Measurements from ENCODE around the gene CIB4.
"Not testable (repeated sequence)": the region's sequence is repeated elsewhere in the genome, so short reads cannot be mapped to it uniquely, and the experiment has no call there.

The CIB4 gene

DNA sequence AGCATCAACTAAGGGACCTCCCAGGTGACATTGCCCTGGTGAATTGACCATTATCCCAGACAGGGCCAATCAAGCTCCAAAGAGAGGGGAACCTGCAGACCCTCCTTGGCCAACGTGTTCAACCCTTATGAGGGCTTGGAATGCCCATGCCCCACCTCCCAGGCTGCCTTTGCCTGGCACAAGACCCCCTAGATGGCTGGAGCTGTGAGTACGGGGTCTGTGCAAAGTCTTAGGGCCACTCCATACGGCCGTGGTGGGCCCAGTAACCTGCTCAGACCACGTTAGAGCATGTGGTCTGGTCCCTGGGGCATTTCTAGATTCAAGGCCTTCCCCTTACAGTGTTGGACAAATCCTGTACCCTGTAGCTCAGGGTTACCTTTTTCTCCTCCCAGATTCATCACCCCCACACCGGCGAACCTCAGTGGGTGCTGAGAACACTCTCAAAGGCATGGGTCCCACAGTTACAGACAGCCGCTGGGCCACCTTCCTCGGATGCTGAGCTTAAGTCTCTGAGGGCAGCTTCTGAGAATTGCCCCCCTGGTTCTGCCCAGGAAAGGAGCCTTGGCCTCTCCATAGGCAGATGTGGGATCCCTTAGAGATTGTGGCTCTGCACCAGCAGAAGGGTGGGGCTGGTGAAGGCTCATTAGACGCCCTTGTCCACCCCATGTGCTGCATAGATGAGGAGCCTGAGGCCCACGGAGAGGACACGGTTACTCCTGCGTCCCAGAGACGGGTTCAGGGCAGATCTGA lies 33.0 kb upstream of the CIB4 start:
- Histone ChIP-seq H3K36me3 (ENCODE audit: control insufficient read depth, insufficient read depth, low read length) (no peaks in the 10 kb centered on the region), H3K4me3 (ENCODE audit: low read length) (no peak overlapping the region), H3K9me3 (ENCODE audit: control insufficient read depth, low read length) (no peaks in the 10 kb centered on the region), H3K4me1 (ENCODE audit: control insufficient read depth, insufficient read depth, low read length) (no peaks in the 10 kb centered on the region), H3K27me3 (ENCODE audit: control insufficient read depth, insufficient read depth, low read length) (no peaks in the 10 kb centered on the region), H3K9ac (ENCODE audit: low read length) (no peak overlapping the region)

DNA sequence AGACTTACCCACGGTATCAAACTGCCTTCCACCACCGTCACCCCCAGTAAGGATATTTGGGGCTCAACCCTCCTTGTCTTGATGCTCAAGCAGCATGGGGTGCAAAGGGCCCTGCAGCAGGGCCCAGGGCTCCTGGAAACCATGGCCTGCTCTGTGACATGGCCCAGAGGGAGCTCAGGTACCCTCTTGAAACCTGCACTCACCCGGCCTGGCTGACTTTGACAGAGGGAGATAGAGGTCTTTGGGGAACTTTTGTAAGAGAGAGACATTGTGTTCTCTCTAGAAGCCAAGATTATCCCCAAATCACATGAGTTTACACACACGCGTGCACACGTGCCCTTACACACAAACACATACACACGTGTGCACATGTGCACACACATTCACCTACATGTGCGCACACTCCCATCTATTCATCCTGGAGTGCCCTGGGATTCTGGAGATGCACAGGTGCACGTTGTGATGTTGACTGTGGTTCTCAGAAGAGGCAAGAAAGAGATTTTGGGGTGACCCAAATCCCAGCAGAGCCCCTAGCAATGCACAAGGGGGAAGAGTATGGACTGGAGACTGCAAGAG lies 31.7 kb upstream of the CIB4 start:
- H3K27me3 ChIP-seq (ENCODE audit: control insufficient read depth, insufficient read depth, low read length) = peaks cover 2% of the 10 kb centered on the region
- H3K9ac ChIP-seq (ENCODE audit: low read length) = no peak overlapping the region
- no peaks in the 10 kb centered on the region for H3K36me3 ChIP-seq (ENCODE audit: control insufficient read depth, insufficient read depth, low read length)
- H3K4me1 ChIP-seq (ENCODE audit: control insufficient read depth, insufficient read depth, low read length) = no peaks in the 10 kb centered on the region
- H3K9me3 ChIP-seq (ENCODE audit: control insufficient read depth, low read length) = no peaks in the 10 kb centered on the region
- H3K4me3 ChIP-seq (ENCODE audit: low read length) = no peak overlapping the region

DNA sequence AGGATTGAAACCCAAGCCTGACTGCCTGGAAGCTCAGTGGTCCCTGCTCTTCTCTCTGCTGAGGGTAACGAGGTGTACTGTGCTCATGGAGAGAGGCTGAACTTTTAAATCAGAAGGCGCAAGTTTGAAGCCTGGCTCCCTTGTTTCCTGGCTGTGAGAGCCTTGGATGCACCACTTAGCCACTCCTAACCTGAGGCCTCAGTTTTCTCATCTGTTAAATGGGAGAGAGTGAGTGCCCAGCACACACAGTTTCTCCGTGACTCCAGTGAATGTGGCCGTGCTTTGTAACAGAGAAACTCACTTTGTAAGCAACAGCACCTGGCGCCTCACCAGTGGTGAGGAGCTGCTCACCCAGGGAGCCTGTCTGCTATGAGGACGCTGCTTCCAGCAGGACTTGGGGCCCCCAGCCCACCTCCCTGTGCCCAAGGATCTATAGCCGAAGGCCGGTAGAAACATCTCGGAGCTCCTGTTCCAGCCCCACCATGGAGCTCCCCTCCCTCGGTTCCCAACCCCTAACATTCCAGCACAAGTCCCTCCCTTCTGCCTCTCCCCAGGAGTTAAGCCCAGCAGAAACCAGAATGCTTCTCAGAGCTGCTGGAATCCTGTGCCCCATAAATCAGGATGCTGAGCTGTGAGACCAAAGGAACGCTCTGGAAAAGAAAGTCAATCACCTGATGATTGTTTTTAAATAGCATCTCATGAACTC lies 31.1 kb upstream of the CIB4 start:
- H3K27me3 ChIP-seq (ENCODE audit: control insufficient read depth, insufficient read depth, low read length) = peaks cover 2% of the 10 kb centered on the region

DNA sequence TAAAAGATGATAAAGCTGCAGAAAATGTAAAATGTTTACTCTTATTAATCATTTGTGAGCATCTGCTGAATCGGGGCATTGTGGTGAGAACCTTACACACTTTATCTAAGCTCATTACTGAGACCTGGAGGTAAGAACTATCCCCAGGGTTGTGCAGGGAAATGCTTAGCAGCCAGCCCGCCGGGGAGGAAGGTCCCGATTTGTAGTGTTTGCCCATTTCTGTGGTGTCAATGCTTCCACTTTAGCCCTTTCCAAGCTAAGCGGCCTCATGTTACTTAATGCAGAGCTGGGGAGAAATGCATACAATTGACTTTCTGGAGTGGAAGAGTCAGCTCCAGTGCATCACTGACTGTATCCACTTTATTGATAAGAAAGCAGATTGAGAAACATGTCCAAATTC lies 30.5 kb upstream of the CIB4 start:
- no peak overlapping the region for H3K4me3 ChIP-seq (ENCODE audit: low read length)

More for the DNA sequence above, 31.1 kb upstream of the CIB4 start:
- no peaks in the 10 kb centered on the region for H3K4me1 ChIP-seq (ENCODE audit: control insufficient read depth, insufficient read depth, low read length)
- H3K4me3 ChIP-seq (ENCODE audit: low read length) = no peak overlapping the region
- H3K9me3 ChIP-seq (ENCODE audit: control insufficient read depth, low read length) = no peaks in the 10 kb centered on the region
- H3K9ac ChIP-seq (ENCODE audit: low read length) = no peak overlapping the region
- no peaks in the 10 kb centered on the region for H3K36me3 ChIP-seq (ENCODE audit: control insufficient read depth, insufficient read depth, low read length)

DNA sequence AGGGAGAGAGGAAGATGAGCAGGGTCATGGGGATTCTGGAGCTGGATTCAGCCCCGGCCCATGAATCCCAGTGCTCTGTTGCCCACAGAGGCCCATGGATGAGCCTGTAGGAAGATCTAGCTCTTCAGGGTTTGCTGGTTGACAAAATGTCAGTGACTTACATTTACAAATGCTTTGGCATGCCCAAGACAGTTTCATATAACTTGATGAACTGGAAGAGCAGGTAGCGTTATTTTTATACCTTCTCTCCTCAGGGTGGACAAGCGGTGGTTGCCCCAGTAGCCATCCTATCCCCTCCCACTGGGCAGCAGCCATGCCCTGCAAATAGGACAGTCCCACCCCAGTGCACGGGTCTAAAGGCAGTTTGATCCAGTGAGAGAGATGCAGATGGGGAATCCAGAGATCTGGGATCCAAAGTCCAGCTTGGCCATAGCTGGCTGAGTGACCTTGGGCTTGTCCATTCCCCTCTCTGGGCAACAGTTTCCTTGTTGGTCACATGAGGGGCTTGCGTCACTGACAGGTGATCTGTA lies 29.8 kb upstream of the CIB4 start:
- Histone ChIP-seq H3K4me3 (ENCODE audit: low read length) (no peak overlapping the region), H3K9ac (ENCODE audit: low read length) (no peak overlapping the region), H3K9me3 (ENCODE audit: control insufficient read depth, low read length) (no peaks in the 10 kb centered on the region), H3K27me3 (ENCODE audit: control insufficient read depth, insufficient read depth, low read length) (peaks cover 2% of the 10 kb centered on the region), H3K4me1 (ENCODE audit: control insufficient read depth, insufficient read depth, low read length) (no peaks in the 10 kb centered on the region), H3K36me3 (ENCODE audit: control insufficient read depth, insufficient read depth, low read length) (no peaks in the 10 kb centered on the region)

More for the DNA sequence above, 30.5 kb upstream of the CIB4 start:
- H3K4me1 ChIP-seq (ENCODE audit: control insufficient read depth, insufficient read depth, low read length) = no peaks in the 10 kb centered on the region
- peaks cover 2% of the 10 kb centered on the region for H3K27me3 ChIP-seq (ENCODE audit: control insufficient read depth, insufficient read depth, low read length)
- H3K9ac ChIP-seq (ENCODE audit: low read length) = no peak overlapping the region
- H3K36me3 ChIP-seq (ENCODE audit: control insufficient read depth, insufficient read depth, low read length) = no peaks in the 10 kb centered on the region
- H3K9me3 ChIP-seq (ENCODE audit: control insufficient read depth, low read length) = no peaks in the 10 kb centered on the region

DNA sequence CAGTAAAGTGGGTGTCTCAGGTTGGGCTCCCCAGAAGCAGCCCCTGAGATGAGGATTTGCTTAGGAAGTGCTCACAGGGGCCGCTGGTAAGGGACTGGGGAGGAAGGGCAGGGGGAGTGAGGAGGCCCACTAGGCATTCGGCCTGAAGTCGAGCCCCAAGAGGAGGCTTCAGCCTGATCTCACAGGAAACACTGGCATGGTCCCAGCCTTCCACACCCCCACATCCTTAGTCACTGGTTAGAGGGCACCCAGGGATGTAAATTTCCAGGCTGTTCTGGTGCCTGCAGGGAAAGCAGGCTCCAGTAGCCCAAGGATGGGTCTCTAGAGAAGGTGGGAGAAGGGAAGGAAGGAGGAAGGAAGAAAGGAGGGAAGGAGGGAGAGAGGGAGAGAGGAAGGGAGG lies 29.0 kb upstream of the CIB4 start:
- Histone ChIP-seq H3K36me3 (ENCODE audit: control insufficient read depth, insufficient read depth, low read length) (no peaks in the 10 kb centered on the region), H3K27me3 (ENCODE audit: control insufficient read depth, insufficient read depth, low read length) (peaks cover 2% of the 10 kb centered on the region), H3K9ac (ENCODE audit: low read length) (no peak overlapping the region)

DNA sequence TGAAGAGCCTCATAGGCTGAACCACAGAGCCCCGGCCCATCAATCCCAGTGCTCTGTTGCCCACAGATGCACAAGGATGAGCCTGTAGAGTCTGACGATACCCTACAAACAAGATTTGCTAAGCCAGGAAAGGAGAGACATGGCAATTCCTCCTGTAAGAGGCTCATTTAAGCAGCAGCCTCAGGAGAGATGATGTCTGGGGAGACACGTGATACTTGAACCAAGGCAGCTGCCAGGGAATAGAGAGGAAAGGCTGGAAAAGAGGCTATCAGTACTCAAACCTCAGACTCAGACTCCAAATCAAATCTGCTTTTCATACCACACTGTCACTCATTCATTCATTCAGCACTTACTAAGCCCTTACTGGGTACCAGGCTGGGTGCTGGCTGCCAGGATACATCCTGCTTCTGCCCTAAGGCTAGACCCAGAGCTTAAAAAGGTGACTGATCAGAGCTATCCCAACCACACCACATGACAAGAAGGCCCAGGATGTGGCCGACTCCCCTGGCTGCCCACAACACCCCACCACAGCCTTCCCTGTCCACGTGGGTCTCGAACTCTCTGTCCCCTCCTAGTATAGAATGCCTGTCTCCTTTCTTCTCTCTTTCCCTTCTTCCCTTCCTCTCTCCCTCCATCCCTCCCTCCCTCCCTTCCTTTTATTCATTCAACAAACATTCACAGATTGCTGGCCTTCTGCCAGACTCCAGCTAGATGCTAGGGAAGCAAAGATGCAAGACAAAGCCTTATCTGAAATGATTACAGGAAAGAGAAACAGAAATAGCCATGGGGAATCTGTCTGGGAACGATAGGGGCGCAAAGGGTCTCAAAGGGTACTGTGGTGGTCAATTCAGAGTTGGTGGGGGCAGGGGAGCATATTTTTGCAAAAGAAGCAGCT lies 27.9 kb upstream of the CIB4 start:
- peaks cover 2% of the 10 kb centered on the region for H3K27me3 ChIP-seq (ENCODE audit: control insufficient read depth, insufficient read depth, low read length)

More for the DNA sequence above, 29.0 kb upstream of the CIB4 start:
- Histone ChIP-seq H3K4me1 (ENCODE audit: control insufficient read depth, insufficient read depth, low read length) (no peaks in the 10 kb centered on the region), H3K9me3 (ENCODE audit: control insufficient read depth, low read length) (no peaks in the 10 kb centered on the region), H3K4me3 (ENCODE audit: low read length) (no peak overlapping the region)

DNA sequence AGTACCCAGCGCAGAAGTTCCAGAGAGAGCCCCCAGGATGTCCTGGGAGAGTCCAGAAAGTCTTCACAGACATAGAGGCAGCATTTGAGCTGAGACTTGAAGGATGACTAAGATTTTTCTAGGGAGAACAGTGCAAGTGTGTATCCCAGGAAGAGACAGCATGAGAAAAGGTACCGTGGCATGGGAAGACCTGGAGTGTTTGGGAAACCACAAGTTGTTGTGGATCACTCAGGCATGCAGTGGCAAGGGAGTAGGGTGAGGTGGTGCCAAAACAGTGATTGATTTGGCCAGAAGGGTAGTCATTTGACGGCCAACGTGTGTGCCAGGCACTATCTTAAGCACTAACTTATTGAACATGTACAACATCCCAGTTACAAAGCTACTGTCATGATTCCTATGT lies 26.9 kb upstream of the CIB4 start:
- no peaks in the 10 kb centered on the region for H3K9me3 ChIP-seq (ENCODE audit: control insufficient read depth, low read length)
- H3K9ac ChIP-seq (ENCODE audit: low read length) = no peak overlapping the region
- H3K36me3 ChIP-seq (ENCODE audit: control insufficient read depth, insufficient read depth, low read length) = no peaks in the 10 kb centered on the region
- H3K4me3 ChIP-seq (ENCODE audit: low read length) = no peak overlapping the region
- H3K27me3 ChIP-seq (ENCODE audit: control insufficient read depth, insufficient read depth, low read length) = peaks cover 2% of the 10 kb centered on the region
- no peaks in the 10 kb centered on the region for H3K4me1 ChIP-seq (ENCODE audit: control insufficient read depth, insufficient read depth, low read length)

More for the DNA sequence above, 27.9 kb upstream of the CIB4 start:
- no peaks in the 10 kb centered on the region for H3K36me3 ChIP-seq (ENCODE audit: control insufficient read depth, insufficient read depth, low read length)
- H3K4me1 ChIP-seq (ENCODE audit: control insufficient read depth, insufficient read depth, low read length) = no peaks in the 10 kb centered on the region
- H3K9me3 ChIP-seq (ENCODE audit: control insufficient read depth, low read length) = no peaks in the 10 kb centered on the region
- no peak overlapping the region for H3K4me3 ChIP-seq (ENCODE audit: low read length)
- H3K9ac ChIP-seq (ENCODE audit: low read length) = no peak overlapping the region

DNA sequence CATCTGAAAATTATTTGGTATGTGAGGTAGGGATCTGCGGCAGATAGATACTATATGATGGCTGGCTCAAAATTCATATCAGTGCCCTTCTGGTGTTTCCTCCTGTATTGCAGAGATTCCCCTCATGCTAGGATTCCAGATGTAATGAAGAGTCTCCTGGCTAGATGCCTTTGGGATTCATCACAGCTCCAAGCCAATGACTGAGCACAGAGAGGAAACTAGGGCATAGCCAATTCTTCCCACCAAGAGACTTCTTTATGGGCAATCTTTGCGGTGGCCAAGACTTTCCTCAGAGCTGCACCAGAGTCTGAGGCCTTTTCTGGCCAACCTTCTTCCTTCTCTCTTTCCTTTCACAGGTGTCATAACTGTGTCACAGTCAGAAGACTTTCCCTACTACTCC lies 25.5 kb upstream of the CIB4 start:
- no peaks in the 10 kb centered on the region for H3K4me1 ChIP-seq (ENCODE audit: control insufficient read depth, insufficient read depth, low read length)
- no peaks in the 10 kb centered on the region for H3K36me3 ChIP-seq (ENCODE audit: control insufficient read depth, insufficient read depth, low read length)
- H3K27me3 ChIP-seq (ENCODE audit: control insufficient read depth, insufficient read depth, low read length) = peaks cover 2% of the 10 kb centered on the region
- no peak overlapping the region for H3K4me3 ChIP-seq (ENCODE audit: low read length)
- no peak overlapping the region for H3K9ac ChIP-seq (ENCODE audit: low read length)
- no peaks in the 10 kb centered on the region for H3K9me3 ChIP-seq (ENCODE audit: control insufficient read depth, low read length)

DNA sequence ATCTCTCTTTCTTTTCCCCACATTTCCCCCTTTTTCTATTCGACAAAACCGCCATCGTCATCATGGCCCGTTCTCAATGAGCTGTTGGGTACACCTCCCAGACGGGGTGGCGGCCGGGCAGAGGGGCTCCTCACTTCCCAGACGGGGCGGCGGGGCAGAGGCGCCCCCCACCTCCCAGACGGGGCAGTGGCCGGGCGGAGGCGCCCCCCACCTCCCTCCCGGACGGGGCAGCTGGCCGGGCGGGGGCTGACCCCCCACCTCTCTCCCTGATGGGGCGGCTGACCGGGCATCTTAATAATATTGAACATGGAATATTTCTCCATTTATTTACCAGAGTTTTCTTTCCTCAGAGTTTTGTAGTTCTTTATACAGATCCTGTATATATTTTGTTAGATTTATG lies 24.1 kb upstream of the CIB4 start:
- not testable (repeated sequence) for H3K36me3 ChIP-seq (ENCODE audit: control insufficient read depth, insufficient read depth, low read length); H3K9ac ChIP-seq (ENCODE audit: low read length); H3K4me1 ChIP-seq (ENCODE audit: control insufficient read depth, insufficient read depth, low read length); H3K9me3 ChIP-seq (ENCODE audit: control insufficient read depth, low read length); H3K4me3 ChIP-seq (ENCODE audit: low read length); H3K27me3 ChIP-seq (ENCODE audit: control insufficient read depth, insufficient read depth, low read length)

DNA sequence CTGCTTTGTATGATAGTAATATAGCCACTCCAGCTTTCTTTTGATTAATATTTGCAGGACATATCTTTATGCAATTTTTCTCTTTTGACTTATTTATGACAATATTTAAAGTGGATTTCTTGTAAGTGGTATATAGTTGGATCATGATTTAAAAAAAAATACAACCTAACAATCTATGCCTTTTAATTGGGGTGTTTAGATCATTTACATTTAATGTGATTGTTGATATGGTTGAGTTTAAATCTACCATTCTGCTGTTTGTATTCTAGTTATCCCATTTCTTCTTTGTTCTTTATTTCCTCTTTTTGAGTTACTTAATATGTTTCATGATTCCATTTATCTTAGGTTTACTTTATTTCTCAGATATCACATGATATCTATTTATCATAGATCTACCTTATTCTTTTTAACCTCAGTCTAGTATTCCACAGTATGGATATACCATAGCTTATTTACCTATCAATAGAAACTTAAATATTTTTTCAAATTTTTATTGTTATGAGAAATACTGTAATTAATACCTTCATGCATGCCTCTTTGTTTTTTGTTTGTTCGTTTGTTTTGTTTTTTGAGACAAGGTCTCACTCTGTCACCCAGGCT lies 19.3 kb upstream of the CIB4 start:
- no peaks in the 10 kb centered on the region for H3K9me3 ChIP-seq (ENCODE audit: control insufficient read depth, low read length)
- no peak overlapping the region for H3K4me3 ChIP-seq (ENCODE audit: low read length)
- no peaks in the 10 kb centered on the region for H3K4me1 ChIP-seq (ENCODE audit: control insufficient read depth, insufficient read depth, low read length)
- H3K36me3 ChIP-seq (ENCODE audit: control insufficient read depth, insufficient read depth, low read length) = no peaks in the 10 kb centered on the region
- no peak overlapping the region for H3K9ac ChIP-seq (ENCODE audit: low read length)
- no peaks in the 10 kb centered on the region for H3K27me3 ChIP-seq (ENCODE audit: control insufficient read depth, insufficient read depth, low read length)
